SH-SY5Y (cell line): Measurements from ENCODE around the gene FBXO41.

Experiments used
- GATA2 ChIP-seq: IDR thresholded peaks from 2 replicates; pipeline ENCODE4 v1.6.1; 2011; ENCODE audit warnings: mild to moderate bottlenecking, low read depth, low read length
- GATA3 ChIP-seq: IDR thresholded peaks from 2 replicates; pipeline ENCODE4 v1.6.1; 2011; ENCODE audit warnings: low read depth, mild to moderate bottlenecking, low read length, moderate library complexity

- TF ChIP-seq GATA2 (no peak), GATA3 (no peak)
Measured at GRCh38 chr2:73307720-73308119, 23.4 kb upstream of the FBXO41 start.
